Measurements from ENCODE around the gene PEX5L.

Gene PEX5L

DNA sequence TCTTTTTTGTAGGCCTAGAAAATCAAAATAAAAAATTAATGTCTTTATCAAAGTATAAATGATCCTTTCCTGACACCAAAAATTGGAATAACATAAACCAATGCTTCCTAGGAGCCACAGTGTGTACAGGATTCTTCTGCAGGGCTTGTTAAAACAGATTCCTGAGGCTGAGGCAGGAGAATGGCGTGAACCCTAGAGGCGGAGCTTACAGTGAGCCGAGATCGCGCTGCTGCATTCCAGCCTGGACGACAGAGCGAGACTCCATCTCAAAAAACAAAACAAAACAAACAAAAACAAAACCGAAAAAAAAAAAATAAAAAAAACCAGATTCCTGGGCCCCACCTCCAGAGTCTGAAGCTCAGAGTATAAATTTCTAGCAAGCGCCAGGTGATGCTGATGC lies 78.0 kb downstream of the PEX5L start:
- TF ChIP-seq, protein P1, sequence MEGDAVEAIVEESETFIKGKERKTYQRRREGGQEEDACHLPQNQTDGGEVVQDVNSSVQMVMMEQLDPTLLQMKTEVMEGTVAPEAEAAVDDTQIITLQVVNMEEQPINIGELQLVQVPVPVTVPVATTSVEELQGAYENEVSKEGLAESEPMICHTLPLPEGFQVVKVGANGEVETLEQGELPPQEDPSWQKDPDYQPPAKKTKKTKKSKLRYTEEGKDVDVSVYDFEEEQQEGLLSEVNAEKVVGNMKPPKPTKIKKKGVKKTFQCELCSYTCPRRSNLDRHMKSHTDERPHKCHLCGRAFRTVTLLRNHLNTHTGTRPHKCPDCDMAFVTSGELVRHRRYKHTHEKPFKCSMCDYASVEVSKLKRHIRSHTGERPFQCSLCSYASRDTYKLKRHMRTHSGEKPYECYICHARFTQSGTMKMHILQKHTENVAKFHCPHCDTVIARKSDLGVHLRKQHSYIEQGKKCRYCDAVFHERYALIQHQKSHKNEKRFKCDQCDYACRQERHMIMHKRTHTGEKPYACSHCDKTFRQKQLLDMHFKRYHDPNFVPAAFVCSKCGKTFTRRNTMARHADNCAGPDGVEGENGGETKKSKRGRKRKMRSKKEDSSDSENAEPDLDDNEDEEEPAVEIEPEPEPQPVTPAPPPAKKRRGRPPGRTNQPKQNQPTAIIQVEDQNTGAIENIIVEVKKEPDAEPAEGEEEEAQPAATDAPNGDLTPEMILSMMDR (IDR thresholded peaks at IDR 0.05; ENCODE audit: low read length): no peak
- TF ChIP-seq EZH2phosphoT487 (IDR thresholded peaks at IDR 0.05; ENCODE audit: low read length) (no peak), EZH2 (optimal IDR thresholded peaks at IDR 0.05; ENCODE audit: low read depth, low read length) (no peak)
- DNase-seq: no peak
- Histone ChIP-seq H2AFZ (ENCODE audit: low read length) (no peak overlapping the region), H3K4me2 (ENCODE audit: low read depth, low read length) (no peak overlapping the region), H3K4me1 (ENCODE audit: low read length) (peaks cover 29% of the 10 kb centered on the region), H3K9me2 (replicated peaks; ENCODE audit: insufficient read depth, low read length) (no peaks in the 10 kb centered on the region), H3K9me3 (replicated peaks; ENCODE audit: insufficient read depth, low read length) (no peaks in the 10 kb centered on the region), H3K9ac (ENCODE audit: low read length) (no peak overlapping the region), H3K27me3 (replicated peaks; ENCODE audit: insufficient read depth, low read length) (no peaks in the 10 kb centered on the region; the same call in 1 of the 2 replicates), H3K27ac (ENCODE audit: low read length) (no peak overlapping the region), H4K20me1 (ENCODE audit: insufficient read depth, low read length) (no peaks in the 10 kb centered on the region), H3K79me2 (ENCODE audit: low read length) (no peaks in the 10 kb centered on the region), H3K36me3 (replicated peaks; ENCODE audit: insufficient read depth, low read length) (no peaks in the 10 kb centered on the region), H3F3A (ENCODE audit: insufficient read depth, low read length) (peaks cover 24% of the 10 kb centered on the region), H3K4me3 (ENCODE audit: low read length) (no peak overlapping the region)

DNA sequence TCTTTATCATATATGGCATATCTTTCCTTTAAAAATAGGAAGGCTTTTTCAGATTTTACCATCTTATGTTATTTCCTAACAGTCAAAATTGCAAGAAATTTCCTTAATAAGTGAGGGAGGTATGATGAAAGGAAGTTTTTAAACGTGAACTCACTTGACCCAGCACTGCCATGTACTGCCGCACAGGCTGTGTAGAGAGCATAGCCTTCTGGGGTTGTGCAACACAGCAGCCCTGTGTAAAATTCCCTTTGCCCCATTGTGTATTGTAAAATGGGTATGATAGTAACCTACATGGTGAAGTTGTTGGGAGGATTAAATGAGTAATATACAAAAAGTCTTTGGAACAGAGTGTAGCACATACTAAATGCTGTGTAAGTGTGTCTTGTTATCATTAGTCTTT lies 78.6 kb downstream of the PEX5L start:
- Histone ChIP-seq H3K79me2 (ENCODE audit: low read length) (no peaks in the 10 kb centered on the region), H4K20me1 (ENCODE audit: insufficient read depth, low read length) (no peaks in the 10 kb centered on the region), H3K36me3 (replicated peaks; ENCODE audit: insufficient read depth, low read length) (no peaks in the 10 kb centered on the region), H3K9me2 (replicated peaks; ENCODE audit: insufficient read depth, low read length) (no peaks in the 10 kb centered on the region), H3K4me2 (ENCODE audit: low read depth, low read length) (peak overlapping the region; percentile 53; the same call in 1 of the 2 replicates), H3K4me3 (ENCODE audit: low read length) (no peak overlapping the region), H3K27me3 (replicated peaks; ENCODE audit: insufficient read depth, low read length) (no peaks in the 10 kb centered on the region; the same call in 1 of the 2 replicates), H2AFZ (ENCODE audit: low read length) (no peak overlapping the region), H3K9ac (ENCODE audit: low read length) (no peak overlapping the region), H3K4me1 (ENCODE audit: low read length) (peaks cover 29% of the 10 kb centered on the region), H3F3A (ENCODE audit: insufficient read depth, low read length) (peaks cover 24% of the 10 kb centered on the region), H3K9me3 (replicated peaks; ENCODE audit: insufficient read depth, low read length) (no peaks in the 10 kb centered on the region), H3K27ac (ENCODE audit: low read length) (no peak overlapping the region)
- TF ChIP-seq EZH2phosphoT487 (IDR thresholded peaks at IDR 0.05; ENCODE audit: low read length) (no peak), EZH2 (optimal IDR thresholded peaks at IDR 0.05; ENCODE audit: low read depth, low read length) (no peak)
- no peak for DNase-seq

GRCh38 chr3:179957264-179957845 lies 79.4 kb downstream of the PEX5L start:
- Histone ChIP-seq H3K4me2 (ENCODE audit: low read depth, low read length) (peak overlapping the region; percentile 53), H3K27ac (ENCODE audit: low read length) (peak overlapping the region; percentile 23; the same call in 1 of the 2 replicates), H3K4me3 (ENCODE audit: low read length) (0 out of 2 replicates have a peak overlapping the region, but pooled peaks have one; percentile 1), H3K9ac (ENCODE audit: low read length) (no peak overlapping the region), H3K79me2 (ENCODE audit: low read length) (no peaks in the 10 kb centered on the region), H3K9me3 (replicated peaks; ENCODE audit: insufficient read depth, low read length) (no peaks in the 10 kb centered on the region), H3F3A (ENCODE audit: insufficient read depth, low read length) (peaks cover 24% of the 10 kb centered on the region), H4K20me1 (ENCODE audit: insufficient read depth, low read length) (no peaks in the 10 kb centered on the region), H3K36me3 (replicated peaks; ENCODE audit: insufficient read depth, low read length) (no peaks in the 10 kb centered on the region), H3K27me3 (replicated peaks; ENCODE audit: insufficient read depth, low read length) (no peaks in the 10 kb centered on the region; the same call in 1 of the 2 replicates), H3K9me2 (replicated peaks; ENCODE audit: insufficient read depth, low read length) (no peaks in the 10 kb centered on the region), H2AFZ (ENCODE audit: low read length) (no peak overlapping the region), H3K4me1 (ENCODE audit: low read length) (peaks cover 29% of the 10 kb centered on the region)
- TF ChIP-seq, protein P1 (IDR thresholded peaks at IDR 0.05; ENCODE audit: low read length): no peak
- TF ChIP-seq EZH2phosphoT487 (IDR thresholded peaks at IDR 0.05; ENCODE audit: low read length): no peak
- no peak for TF ChIP-seq EZH2 (optimal IDR thresholded peaks at IDR 0.05; ENCODE audit: low read depth, low read length)
- peak; percentile 56 for DNase-seq

GRCh38 chr3:179956416-179956830 lies 80.3 kb downstream of the PEX5L start:
- Histone ChIP-seq H4K20me1 (ENCODE audit: insufficient read depth, low read length) (no peaks in the 10 kb centered on the region), H3K27me3 (replicated peaks; ENCODE audit: insufficient read depth, low read length) (no peaks in the 10 kb centered on the region; the same call in 1 of the 2 replicates), H3K36me3 (replicated peaks; ENCODE audit: insufficient read depth, low read length) (no peaks in the 10 kb centered on the region), H3K4me1 (ENCODE audit: low read length) (peaks cover 29% of the 10 kb centered on the region), H3K27ac (ENCODE audit: low read length) (peak overlapping the region; percentile 30; the same call in 1 of the 2 replicates), H3K4me3 (ENCODE audit: low read length) (peak overlapping the region; percentile 1; the same call in 1 of the 2 replicates), H3F3A (ENCODE audit: insufficient read depth, low read length) (peaks cover 24% of the 10 kb centered on the region), H3K9me3 (replicated peaks; ENCODE audit: insufficient read depth, low read length) (no peaks in the 10 kb centered on the region), H3K9me2 (replicated peaks; ENCODE audit: insufficient read depth, low read length) (no peaks in the 10 kb centered on the region), H2AFZ (ENCODE audit: low read length) (no peak overlapping the region), H3K9ac (ENCODE audit: low read length) (no peak overlapping the region), H3K79me2 (ENCODE audit: low read length) (no peaks in the 10 kb centered on the region), H3K4me2 (ENCODE audit: low read depth, low read length) (peak overlapping the region; percentile 53)
- TF ChIP-seq EZH2phosphoT487 (IDR thresholded peaks at IDR 0.05; ENCODE audit: low read length): no peak
- TF ChIP-seq, protein P1 (IDR thresholded peaks at IDR 0.05; ENCODE audit: low read length): no peak
- TF ChIP-seq EZH2 (optimal IDR thresholded peaks at IDR 0.05; ENCODE audit: low read depth, low read length): no peak
- peak; percentile 98 for DNase-seq

All from MM.1S (cell line).